ENCODE measurements around the gene RNF13.

RNF13 gene

GRCh38 chr3:149768704-149769103 is 44.3 kb upstream of the RNF13 start:
- no peak for TF ChIP-seq CTCF (conservative IDR thresholded peaks at IDR 0.05; ENCODE audit: low read depth)
- no peak overlapping the region for H3K27ac ChIP-seq
- CTCF ChIA-PET: no interaction called here
- no peak for DNase-seq (ENCODE audit: low spot score)
- POLR2A ChIA-PET (ENCODE audit: low non-redundant PET): interaction anchor here (0.5 kb wide), 1 partner anchor 45 kb away, joined by 5 read pairs; no protein-coding TSS in a partner anchor

- CTCF ChIA-PET: interaction anchor here (1.4 to 1.7 kb wide), 2 partner anchors 12 to 38 kb away, joined by 11 to 17 read pairs; no protein-coding TSS in a partner anchor
- POLR2A ChIA-PET (ENCODE audit: low non-redundant PET): interaction anchor here (0.5 kb wide), 1 partner anchor 121 kb away, joined by 3 read pairs; no protein-coding TSS in a partner anchor
- no peak for DNase-seq (ENCODE audit: low spot score)
- TF ChIP-seq CTCF (conservative IDR thresholded peaks at IDR 0.05; ENCODE audit: low read depth): no peak
- H3K27ac ChIP-seq: no peak overlapping the region
Measured at GRCh38 chr3:149770246-149770645, 42.8 kb upstream of the RNF13 start.

- ChIA-PET CTCF (interaction anchor here (0.6 to 2.5 kb wide), 18 partner anchors 9 to 399 kb away, joined by 3 to 17 read pairs (median 4); no protein-coding TSS in a partner anchor), POLR2A (ENCODE audit: low non-redundant PET) (no interaction called here)
- H3K27ac ChIP-seq: no peak overlapping the region
- peak; percentile 57 for DNase-seq (ENCODE audit: low spot score)
- peak; percentile 83 for TF ChIP-seq CTCF (conservative IDR thresholded peaks at IDR 0.05; ENCODE audit: low read depth)
Measured at GRCh38 chr3:149771652-149772271, 41.3 kb upstream of the RNF13 start.

GRCh38 chr3:149772861-149773260 is 40.2 kb upstream of the RNF13 start:
- no peak for TF ChIP-seq CTCF (conservative IDR thresholded peaks at IDR 0.05; ENCODE audit: low read depth)
- no peak overlapping the region for H3K27ac ChIP-seq
- no peak for DNase-seq (ENCODE audit: low spot score)
- ChIA-PET POLR2A (ENCODE audit: low non-redundant PET) (no interaction called here), CTCF (interaction anchor here (0.6 to 2.5 kb wide), 5 partner anchors 9 to 136 kb away, joined by 3 to 13 read pairs (median 3); no protein-coding TSS in a partner anchor)

GRCh38 chr3:149776170-149776569 is 36.8 kb upstream of the RNF13 start:
- POLR2A ChIA-PET (ENCODE audit: low non-redundant PET): no interaction called here

More at GRCh38 chr3:149776170-149776569, 36.8 kb upstream of the RNF13 start:
- CTCF ChIA-PET: interaction anchor here (0.6 kb wide), 1 partner anchor 1509 kb away, joined by 3 read pairs; no protein-coding TSS in a partner anchor
- DNase-seq (ENCODE audit: low spot score): no peak
- H3K27ac ChIP-seq: no peak overlapping the region
- no peak for TF ChIP-seq CTCF (conservative IDR thresholded peaks at IDR 0.05; ENCODE audit: low read depth)

Data from RWPE1 (cell line).